Iris pigment epithelial cell (primary cell): ENCODE data around the gene SATL1.
A peak's percentile ranks its signal among the peaks of the same experiment; 100 is the strongest.
"Not testable (repeated sequence)": the region's sequence is repeated elsewhere in the genome, so short reads cannot be mapped to it uniquely, and the experiment has no call there.

Source experiments
- DNase-seq: peaks from one replicate; pipeline ENCODE4 v3.0.0-alpha.2; 2011; ENCODE audit warnings: low read depth

SATL1 gene

GRCh38 chrX:85243761-85244449 lies at the start of gene SATL1, which contains the start of gene ZNF711:
SATL1 (minus strand) TSS chrX:85243779; CDS start chrX:85108968, 134,811 bp downstream.
ZNF711 (plus strand) TSS chrX:85243991; CDS start chrX:85247573, 3,582 bp downstream.
- DNase-seq: peak; percentile 43

GRCh38 chrX:85288992-85289723 lies 45.6 kb upstream of the SATL1 start:
- DNase-seq: no peak

GRCh38 chrX:85285286-85285685 lies 41.7 kb upstream of the SATL1 start:
- DNase-seq: not testable (repeated sequence)

- DNase-seq: peak; percentile 24
Observed at GRCh38 chrX:85244450-85245211, 1.1 kb upstream of the SATL1 start.

- DNase-seq: no peak
Observed at GRCh38 chrX:85243155-85243554, 424 bp downstream of the SATL1 start.

GRCh38 chrX:85223359-85223758 lies 20.2 kb downstream of the SATL1 start:
- no peak for DNase-seq

GRCh38 chrX:85221361-85221760 lies 22.2 kb downstream of the SATL1 start:
- no peak for DNase-seq

- DNase-seq: no peak
Observed at GRCh38 chrX:85215946-85216345, 27.6 kb downstream of the SATL1 start.

GRCh38 chrX:85213792-85214530 lies 29.6 kb downstream of the SATL1 start:
- no peak for DNase-seq

GRCh38 chrX:85203461-85203970 lies 40.1 kb downstream of the SATL1 start:
- DNase-seq: no peak

GRCh38 chrX:85196319-85196718 lies 47.3 kb downstream of the SATL1 start:
- no peak for DNase-seq

- no peak for DNase-seq
Observed at GRCh38 chrX:85159644-85160043, 83.9 kb downstream of the SATL1 start.

GRCh38 chrX:85140964-85141363 lies 102.6 kb downstream of the SATL1 start:
- no peak for DNase-seq

GRCh38 chrX:85139422-85139821 lies 104.2 kb downstream of the SATL1 start:
- no peak for DNase-seq

GRCh38 chrX:85136409-85136808 lies 107.2 kb downstream of the SATL1 start:
- no peak for DNase-seq

- no peak for DNase-seq
Observed at GRCh38 chrX:85115252-85115651, 128.3 kb downstream of the SATL1 start.

- DNase-seq: no peak
Observed at GRCh38 chrX:85114776-85115175, 128.8 kb downstream of the SATL1 start.

GRCh38 chrX:85114171-85114570 lies 129.4 kb downstream of the SATL1 start:
- no peak for DNase-seq

GRCh38 chrX:85113746-85114145 lies 129.8 kb downstream of the SATL1 start:
- DNase-seq: no peak

- DNase-seq: no peak
Observed at GRCh38 chrX:85112293-85112692, 131.3 kb downstream of the SATL1 start.

- DNase-seq: peak; percentile 4
Observed at GRCh38 chrX:85111347-85111746, 132.2 kb downstream of the SATL1 start.

- DNase-seq: peak; percentile 8
Observed at GRCh38 chrX:85109235-85109634, 134.3 kb downstream of the SATL1 start.
